DMS114 treated with DMSO at 0.1 percent for 48 hours (cell line): ENCODE results near the gene ATP5F1B.
A peak's percentile ranks its signal among the peaks of the same experiment; 100 is the strongest.

ENCODE experiments used
- DNase-seq: peaks from one replicate; lab custom pipeline; 2025; ENCODE audit not compliant: unreplicated experiment; lab: John Stamatoyannopoulos, UW

ATP5F1B gene

DNA sequence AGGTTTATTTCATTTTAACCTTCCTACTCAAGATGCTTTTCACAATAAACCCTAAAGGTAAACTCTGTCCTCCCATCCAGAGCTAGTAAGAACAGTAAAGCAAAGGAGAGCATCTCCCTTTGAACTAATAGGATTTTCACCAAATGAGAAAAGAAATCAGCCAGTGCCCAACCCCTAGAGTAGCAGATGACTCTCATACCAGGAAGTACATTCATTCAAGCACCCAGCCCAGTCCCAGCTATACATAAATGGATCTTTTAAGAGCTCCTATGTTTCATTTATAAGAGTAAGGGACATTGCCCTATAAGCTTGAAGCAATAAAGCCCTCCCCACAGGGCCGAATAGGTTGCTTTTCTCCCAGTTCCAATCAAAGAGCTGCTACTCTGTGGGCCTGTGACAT, 23.2 kb downstream of the ATP5F1B start:
- DNase-seq = no peak

DNA sequence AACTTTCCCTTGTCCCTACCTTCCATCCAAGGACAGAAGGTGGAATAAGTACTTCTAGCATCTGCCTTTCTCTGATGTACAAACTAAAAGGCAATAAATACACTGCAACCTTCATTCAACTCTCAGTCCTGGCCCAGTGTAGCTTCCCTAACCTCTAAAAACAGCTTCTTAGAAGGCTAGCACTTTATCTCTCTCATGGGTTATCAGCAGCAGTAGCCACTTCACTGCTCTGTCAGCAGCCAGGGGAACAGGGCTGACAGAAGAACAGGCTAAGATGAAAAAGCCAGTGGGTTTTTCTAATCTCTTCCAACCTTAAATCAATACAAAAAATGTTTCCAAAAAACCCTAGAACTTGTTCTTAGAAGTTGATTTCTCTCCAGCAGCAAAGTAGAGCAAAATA, 28.9 kb downstream of the ATP5F1B start:
- DNase-seq = no peak

DNA sequence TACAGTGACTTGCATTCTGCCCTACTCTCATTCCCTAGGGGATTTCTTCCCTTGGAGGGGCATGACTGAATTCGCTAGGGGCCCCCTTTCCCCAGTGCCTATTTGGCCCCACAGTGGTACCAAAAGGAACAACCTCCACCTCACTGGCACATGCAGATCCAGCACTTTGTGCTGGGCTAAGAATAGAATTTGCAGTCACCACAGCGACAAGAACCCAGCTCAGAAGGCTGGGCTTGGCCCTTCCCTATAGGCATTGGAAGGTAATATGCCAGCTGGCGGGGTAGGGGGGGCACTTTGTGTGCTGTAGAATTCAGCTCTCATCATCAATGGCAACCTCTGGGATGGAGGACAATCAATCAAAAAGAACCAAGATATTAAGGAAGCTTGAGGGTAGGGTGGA, 29.5 kb downstream of the ATP5F1B start:
- no peak for DNase-seq

DNA sequence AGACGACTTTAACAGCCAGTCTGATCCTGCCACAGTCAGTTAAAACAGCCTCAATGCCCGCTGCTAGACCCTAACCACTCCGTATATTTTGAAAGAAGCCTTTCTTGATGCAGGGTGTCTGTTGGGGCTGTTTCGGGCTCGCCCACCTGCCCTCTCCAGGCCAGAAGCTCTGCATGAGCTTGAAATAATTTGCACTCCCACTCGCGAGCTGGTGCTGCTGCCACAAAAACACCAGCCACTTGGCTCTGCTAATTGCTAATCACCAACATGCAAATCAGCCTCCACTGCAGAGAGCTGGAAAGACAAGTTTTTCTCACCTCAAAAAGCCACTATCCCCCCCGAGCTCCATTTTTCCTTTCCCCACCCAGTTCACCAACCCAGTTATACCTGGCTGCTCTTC, 31.2 kb downstream of the ATP5F1B start:
- DNase-seq = no peak

DNA sequence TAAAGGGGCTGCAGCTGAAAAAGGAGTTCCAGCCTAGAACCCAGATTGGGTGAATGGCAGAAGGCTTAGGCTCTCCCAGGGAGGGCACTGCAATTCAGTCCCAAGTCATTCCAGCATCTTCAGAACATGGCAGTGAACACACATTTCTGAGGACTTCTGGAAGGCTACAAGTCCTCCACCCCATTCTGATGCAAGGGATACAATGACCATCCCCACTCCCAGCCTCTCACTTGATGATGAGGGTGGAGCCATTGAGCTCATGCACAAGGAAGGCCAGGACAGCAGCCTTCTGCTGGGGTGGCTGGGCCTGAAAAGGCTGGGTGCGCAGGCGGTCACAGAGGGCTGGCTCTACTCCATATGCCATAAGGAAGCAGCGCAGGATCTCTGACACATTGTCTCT, 41.4 kb downstream of the ATP5F1B start:
- DNase-seq = no peak

DNA sequence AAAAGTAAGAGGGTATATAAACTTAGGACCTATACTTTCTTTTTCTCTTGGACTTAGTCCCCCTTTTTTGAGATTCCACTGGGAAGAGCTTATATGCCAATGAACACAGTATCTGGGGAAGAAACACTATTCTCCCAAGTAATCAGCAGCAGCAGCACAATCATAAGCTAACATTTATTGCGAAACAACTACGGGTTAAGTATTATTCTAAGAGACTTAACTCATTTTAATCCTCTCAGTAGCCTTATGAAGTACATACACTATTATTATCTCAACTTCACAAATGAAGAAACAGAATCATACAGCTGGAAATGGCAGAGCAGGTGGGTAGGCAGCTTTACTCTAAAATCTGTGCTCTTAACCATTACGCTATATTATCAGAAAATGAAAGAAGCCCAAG, 43.5 kb downstream of the ATP5F1B start:
- DNase-seq = no peak

DNA sequence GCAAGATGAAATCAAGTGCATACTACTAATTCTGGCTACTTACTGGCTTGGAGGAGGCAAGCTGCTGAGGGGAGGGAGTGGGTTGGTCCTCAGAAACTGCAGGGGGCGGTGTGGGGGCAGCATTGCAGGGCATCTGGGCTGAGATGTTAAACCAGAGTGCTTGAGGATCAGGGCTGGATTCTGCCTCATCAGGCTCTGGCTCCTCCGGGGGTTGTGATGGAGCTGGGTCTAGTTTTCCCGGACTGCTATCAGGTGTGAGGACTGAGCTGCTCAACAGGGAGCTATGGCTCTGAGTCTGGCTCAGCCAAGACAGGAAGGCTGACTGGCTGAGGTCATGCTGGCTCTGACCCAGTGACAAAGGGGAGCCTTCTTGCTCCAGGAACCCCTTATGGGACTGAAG, 44.3 kb downstream of the ATP5F1B start:
- peak; percentile 9 for DNase-seq

DNA sequence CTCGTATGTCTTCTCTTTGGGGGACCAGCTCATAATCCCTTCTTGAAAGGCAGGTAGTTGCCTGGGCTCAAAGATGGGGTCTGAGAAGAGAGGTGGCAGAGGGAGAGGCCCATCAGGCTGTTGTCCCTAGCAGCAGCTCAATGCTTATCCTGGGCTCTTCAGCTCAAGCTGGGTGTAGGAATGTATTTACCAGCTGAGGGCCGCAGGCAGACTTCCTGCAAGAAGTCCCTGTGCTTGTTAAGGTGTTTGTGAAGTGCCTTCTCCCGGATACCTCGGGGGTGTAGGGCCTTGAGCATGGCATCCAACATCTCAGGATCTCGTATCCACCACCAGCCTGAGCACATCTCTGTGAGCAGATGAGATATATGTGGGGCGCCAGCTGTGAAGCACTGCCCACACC, 45.0 kb downstream of the ATP5F1B start:
- no peak for DNase-seq

DNA sequence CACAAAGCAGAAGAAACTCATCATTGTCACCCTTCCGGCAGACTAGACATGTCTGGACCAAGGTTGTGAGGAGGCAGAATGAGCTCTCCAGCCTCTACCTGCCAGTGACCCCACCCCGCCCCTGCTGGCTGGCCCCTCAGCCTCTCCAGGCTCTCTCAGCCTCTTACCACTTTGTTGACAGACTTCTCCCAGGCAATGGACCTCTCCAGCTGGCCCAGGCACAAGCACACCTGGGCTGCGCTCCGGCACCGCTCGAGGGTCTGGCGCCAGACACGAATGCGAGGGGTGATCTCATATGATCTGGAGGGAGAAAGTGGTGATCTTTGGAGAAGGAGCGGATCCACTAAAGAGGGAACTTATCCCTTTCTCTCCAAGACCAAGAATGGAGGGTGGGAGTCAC, 46.0 kb downstream of the ATP5F1B start:
- no peak for DNase-seq

DNA sequence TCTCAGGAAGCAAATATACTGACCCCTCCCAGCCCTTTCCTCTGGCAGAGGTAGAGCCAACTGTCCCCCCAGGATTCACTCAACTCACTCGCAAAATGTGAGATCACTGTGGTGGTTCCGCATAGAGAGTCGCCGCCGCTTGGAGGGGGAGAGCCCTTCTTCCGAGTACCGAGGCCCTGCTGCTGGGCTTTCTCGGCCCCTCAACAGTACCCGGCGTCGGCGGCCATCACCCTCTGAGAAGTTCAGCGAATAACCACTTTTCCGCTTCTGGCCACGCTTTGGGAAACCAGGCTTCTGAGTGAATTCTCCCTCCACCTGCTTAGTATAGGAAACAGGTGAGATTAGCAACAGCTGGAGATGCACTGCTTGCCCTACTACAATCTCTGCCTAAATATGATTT, 46.7 kb downstream of the ATP5F1B start:
- DNase-seq = no peak

DNA sequence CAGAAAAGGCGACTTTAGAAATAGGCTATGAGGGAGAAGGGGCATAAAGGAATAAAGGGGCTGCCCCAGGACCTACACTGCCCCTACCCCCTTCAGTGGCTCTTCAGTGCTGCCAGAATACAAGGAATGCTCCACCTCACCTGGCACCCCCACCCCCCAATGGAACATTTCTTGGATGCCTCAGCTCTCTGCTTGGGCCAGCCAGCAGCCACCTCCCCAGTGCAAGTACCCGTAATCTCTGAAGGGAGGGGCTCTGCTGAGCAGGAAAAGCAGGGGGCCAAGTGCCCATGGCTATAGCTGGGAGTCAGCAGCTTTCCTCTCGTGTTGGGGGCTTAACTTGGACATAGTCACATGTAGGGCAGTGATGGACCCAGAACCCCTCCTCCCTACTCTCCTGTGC, 49.0 kb downstream of the ATP5F1B start:
- DNase-seq = no peak

DNA sequence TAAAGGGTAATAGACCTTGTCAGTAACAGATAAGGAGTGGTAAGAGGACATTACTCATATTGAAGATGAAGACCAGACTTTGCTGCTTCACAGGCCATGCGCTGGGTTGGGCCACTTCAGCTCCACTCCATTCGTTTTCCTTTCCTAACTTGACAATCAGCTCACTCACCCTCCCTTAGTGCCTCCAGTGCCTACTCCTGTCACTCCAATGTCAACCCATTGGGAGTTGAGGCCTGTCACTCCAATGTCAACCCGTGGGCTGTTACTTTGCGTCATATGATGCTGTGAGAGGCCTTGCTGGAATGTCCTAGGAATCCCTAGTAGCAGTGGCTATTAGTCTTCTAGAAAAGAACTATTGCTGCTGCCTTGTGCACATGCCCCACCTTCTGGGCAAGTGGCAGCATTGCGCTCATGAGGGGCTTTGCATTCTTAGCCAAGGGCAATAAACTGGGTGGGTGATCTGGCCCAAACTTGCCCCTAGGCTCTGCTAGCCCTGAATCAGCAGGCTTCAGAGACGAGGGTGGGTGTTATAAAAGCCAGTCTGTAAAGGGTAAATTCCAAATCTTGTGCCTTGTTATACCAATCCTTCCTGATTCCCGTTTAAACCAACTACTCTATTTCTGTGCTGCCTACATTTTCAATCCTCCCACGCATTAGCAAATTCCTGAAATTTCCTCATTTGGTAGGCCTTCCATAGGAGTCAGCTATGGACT, 51.7 kb downstream of the ATP5F1B start:
- peak; percentile 47 for DNase-seq

DNA sequence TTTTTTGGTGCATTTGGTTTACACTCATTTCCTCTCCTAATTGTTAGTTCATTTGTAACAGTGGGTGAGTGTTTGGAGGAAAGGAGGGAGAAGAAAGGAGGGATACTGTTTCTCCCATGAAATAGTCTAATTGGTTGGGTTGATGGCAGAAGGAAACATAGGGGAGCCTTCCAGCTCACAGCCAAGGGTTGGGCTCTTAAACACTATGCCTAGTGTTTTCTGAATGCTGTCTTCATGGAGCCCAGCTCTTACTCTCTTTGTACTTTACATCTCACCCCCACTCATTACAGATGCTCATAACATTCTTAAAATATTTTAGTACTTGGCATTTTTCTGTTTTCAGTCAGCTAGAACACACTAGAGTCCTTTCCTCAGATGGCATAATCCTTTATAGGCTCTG, 53.8 kb downstream of the ATP5F1B start:
- no peak for DNase-seq

DNA sequence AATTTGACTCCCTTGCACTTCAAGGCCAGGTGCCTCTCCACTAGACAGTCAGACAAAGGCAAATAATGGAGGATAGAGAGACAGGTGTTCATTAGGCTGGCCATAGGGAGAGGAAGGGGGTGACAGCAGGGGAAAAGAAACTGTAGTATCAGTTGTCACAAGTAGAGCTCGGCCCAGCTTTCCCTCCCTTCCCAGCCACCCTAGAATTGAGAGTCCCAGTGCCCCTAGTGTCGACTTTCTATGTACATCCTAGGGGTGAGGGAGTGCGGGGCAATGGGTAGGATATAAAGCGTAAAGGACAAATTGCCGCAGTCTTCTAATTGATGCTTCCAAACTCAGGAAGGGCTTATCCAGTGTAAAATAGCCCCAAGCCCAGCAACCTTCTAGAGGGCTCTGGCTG, 54.7 kb downstream of the ATP5F1B start:
- no peak for DNase-seq

DNA sequence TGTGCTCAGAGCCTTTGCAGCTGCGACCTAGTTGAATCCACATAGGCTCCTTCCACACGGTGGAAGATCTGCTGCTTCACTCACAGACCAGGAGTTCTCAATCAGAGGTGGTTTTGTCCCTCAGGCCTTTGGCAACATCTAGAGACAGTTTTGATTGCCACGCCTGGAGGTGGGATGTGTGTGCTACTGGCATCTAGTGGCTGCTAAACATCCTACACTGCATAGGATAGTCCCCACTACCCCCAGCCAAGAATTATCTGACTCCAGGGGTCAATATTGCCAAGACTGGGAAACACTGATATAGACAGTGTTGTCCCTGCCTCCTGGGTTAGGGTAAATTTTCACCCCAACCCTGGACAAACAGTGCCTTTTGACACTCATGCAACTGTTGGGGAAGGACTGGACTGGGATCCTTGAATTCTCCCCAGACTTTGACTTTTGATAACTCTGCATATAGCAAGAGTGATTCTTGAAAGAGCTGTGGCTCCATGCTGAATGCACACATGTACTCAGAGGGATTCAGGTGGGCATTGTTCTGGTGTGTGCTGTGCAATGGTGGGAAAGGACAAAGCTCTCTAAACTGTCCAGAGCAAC, 55.5 kb downstream of the ATP5F1B start:
- peak; percentile 21 for DNase-seq

DNA sequence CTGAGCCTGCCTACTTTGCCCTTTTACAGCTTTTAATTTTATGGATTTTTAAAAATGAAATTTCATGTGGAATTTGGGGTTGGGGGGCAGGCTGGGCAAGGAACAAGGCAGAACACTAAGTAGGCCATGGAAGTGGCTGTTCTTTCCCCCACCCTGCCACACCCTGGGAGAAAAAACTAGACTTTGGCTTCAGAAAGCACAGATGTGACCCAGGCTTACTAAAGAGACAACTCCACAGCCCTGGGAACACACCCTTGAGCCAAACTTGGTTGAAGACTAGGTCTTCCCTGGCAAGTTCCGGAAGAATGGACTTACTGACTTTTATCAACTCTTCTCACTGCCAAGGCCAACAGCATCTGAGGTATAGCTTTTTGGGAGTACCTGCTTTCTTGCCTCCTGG, 56.0 kb downstream of the ATP5F1B start:
- no peak for DNase-seq
